T47D (cell line): ENCODE data around the gene EEFSEC.

Experiments
- DNase-seq, 2 experiments: peaks; one replicate each; pipeline versions ENCODE4 v3.0.0 to v3.0.0-alpha.2; 2011 to 2012; ENCODE audit warnings: low read depth in 1 of 2, low spot score in 1 of 2
- JUND ChIP-seq: IDR thresholded peaks from 2 replicates; pipeline ENCODE4 v1.6.1; 2012; ENCODE audit warnings: low read depth
- in situ Hi-C: cut with HindIII; loops from 2 replicates; pipeline ENCODE4 v1.10.0; 2016; ENCODE audit warnings: low sequenced_read_pairs, low pct_unique_long_range_greater_than_20kb

Gene EEFSEC

GRCh38 chr3:128321418-128321817 lies 168.1 kb downstream of the EEFSEC start:
- no peak for TF ChIP-seq JUND
- DNase-seq, result no peak
- in situ Hi-C loops, result no loop called here

GRCh38 chr3:128322030-128323022 lies 169.0 kb downstream of the EEFSEC start:
- no peak for TF ChIP-seq JUND
- in situ Hi-C loops, result no loop called here
- peak in 1 of 2 experiments; percentile 67 for DNase-seq

- TF ChIP-seq JUND, result no peak
- in situ Hi-C loops, result no loop called here
- DNase-seq, result peak in 1 of 2 experiments; percentile 44
These were observed 170.2 kb downstream of the EEFSEC start for GRCh38 chr3:128323206-128324081.

GRCh38 chr3:128324911-128325592 lies 171.8 kb downstream of the EEFSEC start:
- no peak for DNase-seq

GRCh38 chr3:128326051-128326823 lies 173.0 kb downstream of the EEFSEC start:
- DNase-seq, result no peak
- no peak for TF ChIP-seq JUND
- in situ Hi-C loops, result no loop called here

More at GRCh38 chr3:128324911-128325592, 171.8 kb downstream of the EEFSEC start:
- no peak for TF ChIP-seq JUND
- in situ Hi-C loops, result no loop called here

GRCh38 chr3:128327606-128328031 lies 174.3 kb downstream of the EEFSEC start:
- in situ Hi-C loops, result no loop called here
- TF ChIP-seq JUND, result no peak
- DNase-seq, result no peak

- in situ Hi-C loops, result no loop called here
- DNase-seq, result no peak
- TF ChIP-seq JUND, result no peak
These were observed 175.5 kb downstream of the EEFSEC start for GRCh38 chr3:128328546-128329458.

GRCh38 chr3:128329491-128330213 lies 176.4 kb downstream of the EEFSEC start:
- DNase-seq, result no peak
- TF ChIP-seq JUND, result no peak
- in situ Hi-C loops, result no loop called here

- no peak for DNase-seq
- in situ Hi-C loops, result no loop called here
- no peak for TF ChIP-seq JUND
These were observed 177.0 kb downstream of the EEFSEC start for GRCh38 chr3:128330214-128330842.
